ENCODE results near the gene POLR1A.

The POLR1A gene

DNA sequence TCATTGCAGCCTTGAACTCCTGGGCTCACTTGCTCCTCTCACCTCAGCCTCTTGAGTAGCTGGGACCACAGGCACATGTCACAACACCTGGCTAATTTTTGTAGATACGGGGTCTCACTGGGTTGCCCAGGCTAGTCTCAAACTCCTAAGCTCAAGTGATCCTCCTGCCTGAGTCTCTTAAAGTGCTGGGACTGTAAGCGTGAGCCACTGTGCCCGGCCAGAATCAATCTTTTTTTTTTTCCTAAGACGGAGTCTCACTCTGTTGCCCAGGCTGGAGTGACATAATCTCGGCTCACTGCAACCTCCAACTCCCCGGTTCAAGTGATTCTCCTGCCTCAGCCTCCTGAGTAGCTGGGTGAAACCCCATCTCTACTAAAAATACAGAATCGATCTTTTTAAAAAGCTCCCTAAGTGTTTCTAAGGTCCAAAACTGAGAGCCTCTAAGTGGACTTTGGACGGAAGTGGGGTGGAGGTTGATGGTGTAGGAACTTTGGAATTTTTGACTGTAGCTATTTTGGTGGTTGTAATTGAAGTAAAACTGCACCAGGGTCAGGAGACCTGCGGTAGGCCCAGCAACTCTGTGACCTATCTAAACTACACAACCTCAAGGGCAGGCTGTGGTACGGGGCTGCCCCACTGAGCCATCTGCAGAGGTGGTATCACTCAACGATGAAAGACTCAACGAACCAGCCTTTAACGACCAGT, 82.9 kb downstream of the POLR1A start:
- ATAC-seq, result no peak
- TF ChIP-seq TCF4 (CRISPR knock-in tag; IDR thresholded peaks at IDR 0.05; ENCODE audit: borderline replicate concordance), result no peak
- TF ChIP-seq TOX (CRISPR knock-in tag; IDR thresholded peaks at IDR 0.05; ENCODE audit: borderline replicate concordance), result no peak
- no peak for TF ChIP-seq ZNF565 (CRISPR knock-in tag; conservative IDR thresholded peaks at IDR 0.05; ENCODE audit: low read depth)
- no peak for TF ChIP-seq ZFP30 (CRISPR knock-in tag; IDR thresholded peaks at IDR 0.05)
- TF ChIP-seq CSDC2 (CRISPR knock-in tag; IDR thresholded peaks at IDR 0.05), result no peak
- TF ChIP-seq SNAI2 (CRISPR knock-in tag; IDR thresholded peaks at IDR 0.05), result no peak
- TF ChIP-seq ARNTL (CRISPR knock-in tag; IDR thresholded peaks at IDR 0.05; ENCODE audit: borderline replicate concordance, low read depth), result no peak
- TF ChIP-seq ZNF8 (CRISPR knock-in tag; IDR thresholded peaks at IDR 0.05), result no peak
- TF ChIP-seq, protein P1, sequence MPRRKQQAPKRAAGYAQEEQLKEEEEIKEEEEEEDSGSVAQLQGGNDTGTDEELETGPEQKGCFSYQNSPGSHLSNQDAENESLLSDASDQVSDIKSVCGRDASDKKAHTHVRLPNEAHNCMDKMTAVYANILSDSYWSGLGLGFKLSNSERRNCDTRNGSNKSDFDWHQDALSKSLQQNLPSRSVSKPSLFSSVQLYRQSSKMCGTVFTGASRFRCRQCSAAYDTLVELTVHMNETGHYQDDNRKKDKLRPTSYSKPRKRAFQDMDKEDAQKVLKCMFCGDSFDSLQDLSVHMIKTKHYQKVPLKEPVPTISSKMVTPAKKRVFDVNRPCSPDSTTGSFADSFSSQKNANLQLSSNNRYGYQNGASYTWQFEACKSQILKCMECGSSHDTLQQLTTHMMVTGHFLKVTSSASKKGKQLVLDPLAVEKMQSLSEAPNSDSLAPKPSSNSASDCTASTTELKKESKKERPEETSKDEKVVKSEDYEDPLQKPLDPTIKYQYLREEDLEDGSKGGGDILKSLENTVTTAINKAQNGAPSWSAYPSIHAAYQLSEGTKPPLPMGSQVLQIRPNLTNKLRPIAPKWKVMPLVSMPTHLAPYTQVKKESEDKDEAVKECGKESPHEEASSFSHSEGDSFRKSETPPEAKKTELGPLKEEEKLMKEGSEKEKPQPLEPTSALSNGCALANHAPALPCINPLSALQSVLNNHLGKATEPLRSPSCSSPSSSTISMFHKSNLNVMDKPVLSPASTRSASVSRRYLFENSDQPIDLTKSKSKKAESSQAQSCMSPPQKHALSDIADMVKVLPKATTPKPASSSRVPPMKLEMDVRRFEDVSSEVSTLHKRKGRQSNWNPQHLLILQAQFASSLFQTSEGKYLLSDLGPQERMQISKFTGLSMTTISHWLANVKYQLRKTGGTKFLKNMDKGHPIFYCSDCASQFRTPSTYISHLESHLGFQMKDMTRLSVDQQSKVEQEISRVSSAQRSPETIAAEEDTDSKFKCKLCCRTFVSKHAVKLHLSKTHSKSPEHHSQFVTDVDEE (CRISPR knock-in tag; IDR thresholded peaks at IDR 0.05), result no peak

DNA sequence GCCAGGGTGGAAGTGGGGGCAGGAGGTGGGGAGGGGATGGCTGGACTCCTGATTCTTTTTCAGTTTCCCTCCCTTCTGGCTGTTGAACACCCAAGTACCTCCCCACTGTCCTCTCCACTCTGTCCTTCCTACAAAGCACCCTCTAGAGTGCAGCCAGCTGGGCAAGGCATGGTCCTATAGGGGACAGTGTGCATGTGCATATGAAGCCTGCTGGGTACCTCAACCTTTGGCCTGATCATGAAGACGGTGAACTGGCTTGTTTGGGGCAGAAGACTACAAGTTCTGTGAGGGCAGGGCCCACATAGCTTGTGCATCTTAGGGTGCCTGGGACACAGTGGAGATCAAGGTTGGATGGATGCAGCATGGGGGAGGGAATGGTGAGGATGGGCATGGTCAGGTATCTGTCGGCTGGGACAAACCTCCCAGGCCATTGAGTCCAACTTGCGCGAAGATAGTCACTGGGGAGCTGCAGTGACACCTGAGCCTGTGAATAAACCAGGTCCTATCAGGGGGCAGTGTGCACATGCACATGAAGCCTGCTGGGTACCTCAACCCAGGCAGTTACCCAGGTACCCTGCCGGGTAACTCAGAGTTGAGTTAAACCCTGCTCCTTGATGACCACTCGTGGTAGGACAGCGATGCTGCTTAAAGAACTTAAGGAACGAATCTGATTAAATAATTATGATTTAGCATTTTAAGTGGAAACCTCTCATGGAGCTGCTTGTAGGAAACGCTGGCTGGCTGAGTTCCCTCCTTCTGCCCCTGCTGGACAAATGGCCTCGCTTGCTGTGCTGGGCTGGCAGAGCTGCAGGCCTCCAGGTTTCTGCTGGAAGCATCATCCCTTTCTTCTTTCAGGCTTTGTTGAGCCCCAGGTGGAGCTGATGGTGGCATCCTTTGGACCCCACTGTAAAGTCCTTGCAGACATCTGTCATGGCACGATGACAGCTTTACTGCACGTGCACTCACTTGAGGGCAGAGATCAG, 84.0 kb downstream of the POLR1A start:
- ATAC-seq, result no peak; the same call in 2 of the 3 replicates
- TF ChIP-seq BACH2 (CRISPR knock-in tag; IDR thresholded peaks at IDR 0.05; ENCODE audit: borderline replicate concordance) (no peak), ARNTL (CRISPR knock-in tag; IDR thresholded peaks at IDR 0.05; ENCODE audit: borderline replicate concordance, low read depth) (no peak), ESRRG (CRISPR knock-in tag; IDR thresholded peaks at IDR 0.05) (no peak), SNAI2 (CRISPR knock-in tag; IDR thresholded peaks at IDR 0.05) (no peak), POU6F1 (CRISPR knock-in tag; IDR thresholded peaks at IDR 0.05; ENCODE audit: borderline replicate concordance, low read depth) (no peak), TOX (CRISPR knock-in tag; IDR thresholded peaks at IDR 0.05; ENCODE audit: borderline replicate concordance) (no peak), RARB (CRISPR knock-in tag; IDR thresholded peaks at IDR 0.05) (no peak), TCF4 (CRISPR knock-in tag; IDR thresholded peaks at IDR 0.05; ENCODE audit: borderline replicate concordance) (no peak)
- TF ChIP-seq, protein P1 (CRISPR knock-in tag; IDR thresholded peaks at IDR 0.05), result no peak

- ATAC-seq, result no peak
- no peak for TF ChIP-seq ZNF565 (CRISPR knock-in tag; conservative IDR thresholded peaks at IDR 0.05; ENCODE audit: low read depth)
- TF ChIP-seq, protein P2, sequence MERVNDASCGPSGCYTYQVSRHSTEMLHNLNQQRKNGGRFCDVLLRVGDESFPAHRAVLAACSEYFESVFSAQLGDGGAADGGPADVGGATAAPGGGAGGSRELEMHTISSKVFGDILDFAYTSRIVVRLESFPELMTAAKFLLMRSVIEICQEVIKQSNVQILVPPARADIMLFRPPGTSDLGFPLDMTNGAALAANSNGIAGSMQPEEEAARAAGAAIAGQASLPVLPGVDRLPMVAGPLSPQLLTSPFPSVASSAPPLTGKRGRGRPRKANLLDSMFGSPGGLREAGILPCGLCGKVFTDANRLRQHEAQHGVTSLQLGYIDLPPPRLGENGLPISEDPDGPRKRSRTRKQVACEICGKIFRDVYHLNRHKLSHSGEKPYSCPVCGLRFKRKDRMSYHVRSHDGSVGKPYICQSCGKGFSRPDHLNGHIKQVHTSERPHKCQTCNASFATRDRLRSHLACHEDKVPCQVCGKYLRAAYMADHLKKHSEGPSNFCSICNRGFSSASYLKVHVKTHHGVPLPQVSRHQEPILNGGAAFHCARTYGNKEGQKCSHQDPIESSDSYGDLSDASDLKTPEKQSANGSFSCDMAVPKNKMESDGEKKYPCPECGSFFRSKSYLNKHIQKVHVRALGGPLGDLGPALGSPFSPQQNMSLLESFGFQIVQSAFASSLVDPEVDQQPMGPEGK (CRISPR knock-in tag; IDR thresholded peaks at IDR 0.05; ENCODE audit: borderline replicate concordance), result no peak
- no peak for TF ChIP-seq TCF4 (CRISPR knock-in tag; IDR thresholded peaks at IDR 0.05; ENCODE audit: borderline replicate concordance)
- no peak for TF ChIP-seq TOX (CRISPR knock-in tag; IDR thresholded peaks at IDR 0.05; ENCODE audit: borderline replicate concordance)
- no peak for TF ChIP-seq BACH2 (CRISPR knock-in tag; IDR thresholded peaks at IDR 0.05; ENCODE audit: borderline replicate concordance)
- TF ChIP-seq ESRRG (CRISPR knock-in tag; IDR thresholded peaks at IDR 0.05), result no peak
- no peak for TF ChIP-seq ZNF8 (CRISPR knock-in tag; IDR thresholded peaks at IDR 0.05)
- TF ChIP-seq ZFP3 (CRISPR knock-in tag; IDR thresholded peaks at IDR 0.05), result no peak
- TF ChIP-seq, protein P1 (CRISPR knock-in tag; IDR thresholded peaks at IDR 0.05), result no peak
- no peak for TF ChIP-seq RARB (CRISPR knock-in tag; IDR thresholded peaks at IDR 0.05)
- no peak for TF ChIP-seq POU6F1 (CRISPR knock-in tag; IDR thresholded peaks at IDR 0.05; ENCODE audit: borderline replicate concordance, low read depth)
- no peak for TF ChIP-seq ZFP30 (CRISPR knock-in tag; IDR thresholded peaks at IDR 0.05)
- TF ChIP-seq OSR1 (CRISPR knock-in tag; IDR thresholded peaks at IDR 0.05), result no peak
- TF ChIP-seq CSDC2 (CRISPR knock-in tag; IDR thresholded peaks at IDR 0.05), result no peak
These were observed 84.7 kb downstream of the POLR1A start for GRCh38 chr2:86020984-86021383.

Measured in SK-N-SH treated with all-trans-retinoic acid at 6 μM for 48 hours (cell line).